ENCODE data around the gene ANAPC13.
A peak's percentile ranks its signal among the peaks of the same experiment; 100 is the strongest.

ANAPC13 gene

GRCh38 chr3:134485718-134486576, at the start of gene ANAPC13, which contains the start of gene CEP63:
TSS of gene ANAPC13 (minus strand) at chr3:134485985. CDS start at chr3:134482904, 3,081 bp downstream.
TSS of gene CEP63 (plus strand) at chr3:134486057. CDS start at chr3:134495321, 9,264 bp downstream.
- DNase-seq = peak; percentile 100

- DNase-seq = no peak
Observed at GRCh38 chr3:134535186-134535970, 49.6 kb upstream of the ANAPC13 start.

GRCh38 chr3:134533493-134533892, 47.7 kb upstream of the ANAPC13 start:
- DNase-seq = no peak

GRCh38 chr3:134527538-134528186, 41.9 kb upstream of the ANAPC13 start:
- DNase-seq = no peak

GRCh38 chr3:134527037-134527436, 41.3 kb upstream of the ANAPC13 start:
- DNase-seq = no peak

- no peak for DNase-seq
Observed at GRCh38 chr3:134526319-134526718, 40.5 kb upstream of the ANAPC13 start.

- DNase-seq = no peak
Observed at GRCh38 chr3:134525293-134525692, 39.5 kb upstream of the ANAPC13 start.

- no peak for DNase-seq
Observed at GRCh38 chr3:134522541-134522940, 36.8 kb upstream of the ANAPC13 start.

GRCh38 chr3:134517791-134518190, 32.0 kb upstream of the ANAPC13 start:
- no peak for DNase-seq

GRCh38 chr3:134516905-134517304, 31.1 kb upstream of the ANAPC13 start:
- DNase-seq = no peak

GRCh38 chr3:134511500-134511899, 25.7 kb upstream of the ANAPC13 start:
- no peak for DNase-seq

- no peak for DNase-seq
Observed at GRCh38 chr3:134505485-134505884, 19.7 kb upstream of the ANAPC13 start.

- DNase-seq = no peak
Observed at GRCh38 chr3:134504132-134504531, 18.3 kb upstream of the ANAPC13 start.

GRCh38 chr3:134503266-134503665, 17.5 kb upstream of the ANAPC13 start:
- no peak for DNase-seq

GRCh38 chr3:134496471-134497071, 10.8 kb upstream of the ANAPC13 start:
- no peak for DNase-seq

GRCh38 chr3:134495980-134496379, 10.2 kb upstream of the ANAPC13 start:
- no peak for DNase-seq

- DNase-seq = no peak
Observed at GRCh38 chr3:134494495-134494894, 8.7 kb upstream of the ANAPC13 start.

- peak; percentile 19 for DNase-seq
Observed at GRCh38 chr3:134487406-134487805, 1.6 kb upstream of the ANAPC13 start.

- DNase-seq = peak; percentile 88
Observed at GRCh38 chr3:134486577-134487041, 824 bp upstream of the ANAPC13 start.

- DNase-seq = peak; percentile 69
Observed at GRCh38 chr3:134485075-134485717, 589 bp downstream of the ANAPC13 start.

GRCh38 chr3:134483195-134483900, 2.4 kb downstream of the ANAPC13 start:
- no peak for DNase-seq

GRCh38 chr3:134482622-134483021, 3.2 kb downstream of the ANAPC13 start:
- no peak for DNase-seq

Measured in NCI-H146 (cell line).